Skeletal muscle cell (primary cell): ENCODE results near the gene ZNF620.

Source experiments
- DNase-seq: peaks from one replicate; pipeline ENCODE4 v3.0.0-alpha.2; 2010; ENCODE audit warnings: low read depth
- H3K4me3 ChIP-seq: 2 replicates; pipeline ENCODE4 v1.5.1; 2011; ENCODE audit warnings: low read depth, mild to moderate bottlenecking, control low read depth, low read length, moderate library complexity

Gene ZNF620

DNA sequence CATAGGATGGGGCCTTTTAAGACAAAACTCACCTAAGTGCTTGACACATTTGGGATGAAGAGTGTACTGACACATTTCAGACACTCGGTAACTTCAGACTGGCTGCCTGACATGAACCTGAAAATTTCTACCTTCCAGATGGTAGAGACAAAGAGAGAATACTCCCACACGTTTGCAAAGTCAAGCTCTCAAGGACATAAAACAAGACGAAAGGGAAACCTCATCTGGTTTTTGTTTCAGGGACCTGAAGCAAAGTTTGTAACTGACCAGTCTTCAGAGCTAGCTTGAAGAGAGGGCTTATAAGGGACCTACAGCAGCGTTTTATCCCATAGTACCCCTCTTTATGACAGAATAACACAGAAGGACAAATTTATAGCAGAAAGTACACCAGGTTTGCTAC is 60.9 kb downstream of the ZNF620 start:
- H3K4me3 ChIP-seq: no peak overlapping the region
- DNase-seq: no peak
